ENCODE data around the gene FRMD3.
A peak's percentile ranks its signal among the peaks of the same experiment; 100 is the strongest.

FRMD3 gene

DNA sequence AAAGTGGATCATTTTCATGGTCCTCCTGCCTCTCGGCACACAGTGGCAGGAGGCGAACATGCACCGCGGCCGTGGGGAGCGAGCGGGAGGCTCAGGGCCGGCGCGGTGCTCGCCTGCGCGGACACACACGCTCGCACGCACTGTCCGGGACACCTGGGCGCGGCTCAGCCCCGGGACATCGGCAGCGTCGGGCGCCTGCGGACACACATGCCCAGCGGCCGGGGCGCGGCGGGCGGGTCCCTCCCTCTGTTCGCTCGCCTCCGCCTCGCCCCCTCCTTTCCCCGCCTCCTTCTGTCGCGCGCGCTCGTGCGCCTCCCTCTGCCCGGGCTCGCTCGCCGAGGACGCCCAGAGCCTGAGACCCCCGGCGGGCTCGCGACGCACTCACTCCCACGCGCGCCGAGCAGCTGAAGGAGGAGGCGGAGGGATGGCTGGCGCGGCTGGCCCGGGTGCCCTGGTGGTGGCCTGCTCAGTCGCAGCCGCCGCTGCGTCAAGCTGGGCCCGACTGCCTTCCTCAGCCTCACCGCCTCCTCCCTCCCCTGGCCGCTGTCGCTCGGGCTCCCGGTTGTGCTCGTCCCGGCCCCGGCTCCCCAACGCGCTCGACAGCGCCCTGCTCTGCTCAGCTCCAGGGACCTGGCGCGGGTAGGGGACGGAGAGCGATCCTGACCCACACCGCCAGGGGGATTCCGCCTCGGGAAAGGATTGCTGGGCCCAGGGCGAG is at the start of gene FRMD3:
Gene FRMD3, minus strand, starts transcription at position 230 of the 718 bp plus-strand sequence. Its CDS starts 170 bp downstream, at position 60.
- DNase-seq = peak; percentile 50

DNA sequence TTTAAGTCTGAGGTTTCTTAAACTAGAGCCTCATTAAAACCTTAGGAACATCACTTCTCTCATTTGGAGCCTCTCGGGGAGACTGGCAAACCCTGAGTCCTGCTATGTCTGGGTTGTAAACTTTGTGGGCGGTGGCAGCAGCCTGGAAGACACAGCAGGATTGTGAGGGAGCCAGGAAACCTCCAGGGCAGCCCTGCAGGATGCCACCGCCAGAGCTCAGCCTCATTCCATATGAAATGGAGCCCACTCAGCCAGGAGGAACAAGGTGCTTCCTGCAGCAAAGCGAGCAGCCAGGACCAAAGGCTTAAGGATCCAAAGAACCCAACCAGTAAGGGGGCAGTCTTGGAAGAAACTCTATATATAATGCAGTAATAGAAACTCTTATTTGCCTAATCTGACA is 46.8 kb upstream of the FRMD3 start:
- DNase-seq = no peak

DNA sequence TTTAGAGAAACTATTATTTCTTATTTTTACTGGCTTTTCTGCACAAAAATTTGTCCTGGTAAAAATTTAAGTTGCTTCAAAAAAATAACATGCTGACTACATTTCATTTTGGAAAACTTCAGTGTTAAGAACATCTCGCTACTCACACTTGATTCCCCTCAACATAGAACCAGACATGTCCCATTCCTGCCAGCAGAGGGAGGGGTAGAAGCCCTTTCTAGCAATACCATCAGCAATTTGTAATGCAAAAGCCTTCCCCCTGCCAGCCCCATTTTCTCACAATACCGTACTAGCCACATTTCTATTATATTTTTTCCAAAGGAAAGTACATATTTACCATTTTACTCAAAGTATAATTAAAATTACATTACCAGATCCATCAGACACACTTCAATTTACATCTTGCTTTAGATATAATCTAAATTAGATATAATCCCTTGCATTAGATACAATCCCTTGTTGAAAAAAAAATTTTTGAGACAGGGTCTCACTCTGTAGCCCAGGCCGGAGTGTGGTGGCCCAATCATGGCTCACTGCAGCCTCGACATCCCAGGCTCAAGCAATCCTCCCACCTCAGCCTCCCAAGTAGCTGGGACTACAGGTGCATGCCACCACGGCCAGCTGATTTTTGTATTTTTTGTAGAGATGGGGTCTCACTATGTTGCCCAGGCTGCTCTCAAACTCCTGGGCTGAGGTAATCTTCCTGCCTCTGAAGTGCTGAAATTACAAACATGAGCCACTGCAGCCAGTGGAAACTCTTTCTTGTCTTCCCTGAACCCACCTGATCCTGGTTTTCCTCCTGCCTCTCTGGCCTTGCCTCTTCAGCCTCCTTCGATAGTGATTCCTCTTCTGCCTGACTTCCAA is 45.2 kb upstream of the FRMD3 start:
- no peak for DNase-seq

DNA sequence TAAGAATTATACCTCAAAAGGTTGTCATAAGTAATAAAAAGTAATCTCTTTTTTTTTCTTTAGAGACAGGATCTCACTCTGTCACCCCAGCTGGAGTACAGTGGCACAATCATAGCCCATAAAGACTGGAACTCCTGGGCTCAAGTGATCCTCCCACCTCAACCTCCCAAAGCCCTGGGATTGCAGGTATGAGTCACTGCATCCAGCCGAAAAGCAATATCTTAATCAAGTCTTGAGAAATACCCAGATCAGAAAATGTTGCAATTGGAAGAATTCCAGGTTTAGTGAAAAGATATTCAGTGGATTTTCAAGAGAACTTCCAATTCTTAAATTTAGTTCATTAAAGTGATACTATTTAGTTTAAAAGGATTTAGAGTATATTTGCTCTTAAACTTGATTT is 43.8 kb upstream of the FRMD3 start:
- no peak for DNase-seq

DNA sequence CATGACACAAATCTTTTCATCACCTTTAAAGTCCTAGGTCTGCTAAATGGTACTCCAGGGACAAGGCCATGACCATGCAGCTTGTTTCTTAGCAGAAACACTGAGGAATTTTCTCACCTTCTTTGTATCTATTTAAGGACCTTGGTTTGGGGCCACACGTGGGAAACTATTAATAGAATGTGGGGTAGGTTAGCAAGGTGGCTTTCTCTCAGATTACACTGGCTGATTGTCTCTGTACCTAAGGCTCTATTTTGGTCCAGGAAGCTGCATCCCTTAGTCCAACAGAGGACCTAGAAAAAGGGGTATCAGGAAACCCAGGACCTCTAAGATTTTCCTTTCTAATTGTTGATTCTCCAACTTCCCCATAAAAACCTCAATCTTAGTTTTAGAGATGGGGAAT is 36.3 kb upstream of the FRMD3 start:
- DNase-seq = no peak

DNA sequence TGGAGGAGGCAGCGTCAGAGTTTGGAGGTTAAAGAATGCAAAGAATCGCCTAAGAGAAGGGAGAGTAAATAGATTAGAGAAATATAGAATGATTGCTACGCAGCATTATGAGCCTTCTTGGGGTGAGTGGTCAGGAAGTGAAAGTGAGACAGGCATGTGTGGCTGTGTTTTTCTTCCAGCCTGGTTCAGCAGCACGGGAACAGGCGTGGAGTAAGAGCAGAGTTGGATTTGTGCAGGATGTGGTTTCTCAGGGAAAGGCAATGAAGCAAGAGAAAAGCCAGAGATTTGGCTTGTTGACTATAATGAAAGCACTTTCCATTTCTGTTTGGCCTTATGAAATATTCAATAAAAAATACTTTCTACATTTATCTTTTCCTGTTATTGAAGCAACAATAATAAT is 34.3 kb upstream of the FRMD3 start:
- no peak for DNase-seq

DNA sequence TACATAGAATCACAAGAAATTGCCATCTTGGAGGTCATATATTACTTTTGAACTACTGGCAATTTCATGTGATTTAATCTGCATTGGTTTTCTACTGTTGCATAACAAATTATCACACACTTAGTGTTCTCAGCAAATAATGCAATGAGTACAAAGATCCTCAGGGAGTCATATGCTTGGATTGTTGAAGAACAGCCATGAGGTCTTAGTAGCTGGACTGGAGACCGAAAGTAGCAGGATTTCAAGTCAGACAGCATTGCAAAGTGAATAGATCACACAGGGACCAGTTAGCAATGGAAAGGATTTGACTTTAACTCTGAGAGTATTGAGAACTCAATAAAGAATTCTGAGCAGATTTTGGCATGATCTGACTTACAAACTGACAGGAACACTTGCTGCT is 32.2 kb upstream of the FRMD3 start:
- DNase-seq = no peak

DNA sequence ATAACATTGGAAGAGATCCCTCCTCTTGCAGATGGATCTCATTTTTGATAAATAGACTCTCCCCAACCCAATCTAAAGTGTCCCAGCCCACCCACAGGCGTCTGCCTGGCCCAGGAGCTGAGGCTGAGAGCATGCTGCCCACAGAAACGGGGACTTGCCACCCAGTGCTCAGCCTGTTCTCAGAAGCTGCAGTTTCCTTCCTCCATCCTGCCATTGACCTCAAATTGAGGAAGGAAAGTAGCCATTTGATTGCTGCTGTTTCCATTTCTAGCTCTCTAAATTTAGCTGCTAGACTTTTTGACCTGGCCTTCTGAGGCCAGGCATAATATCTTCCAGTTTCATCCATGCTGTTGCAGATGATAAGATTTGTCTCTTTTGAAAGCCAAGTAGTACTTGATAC is 31.1 kb upstream of the FRMD3 start:
- no peak for DNase-seq

DNA sequence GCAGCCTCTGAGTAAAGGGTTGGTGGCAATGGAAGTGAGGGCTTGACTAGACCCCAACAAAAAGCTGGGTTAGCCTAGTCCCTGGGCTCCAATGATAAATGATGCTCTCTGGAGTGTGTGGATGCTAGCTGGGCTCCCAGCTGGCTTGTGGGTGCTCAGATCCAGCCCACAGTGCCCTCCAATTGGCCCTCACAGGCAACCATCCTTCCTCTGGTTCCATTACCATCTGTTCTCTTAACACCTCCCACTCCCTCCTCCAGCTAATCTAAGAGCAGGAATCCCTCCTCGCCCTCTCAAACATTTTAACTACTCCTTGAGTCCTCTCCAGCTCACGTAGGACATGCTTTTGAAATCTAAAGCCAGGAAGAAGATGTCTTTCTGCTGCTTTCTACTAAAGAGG is 25.2 kb upstream of the FRMD3 start:
- DNase-seq = no peak

DNA sequence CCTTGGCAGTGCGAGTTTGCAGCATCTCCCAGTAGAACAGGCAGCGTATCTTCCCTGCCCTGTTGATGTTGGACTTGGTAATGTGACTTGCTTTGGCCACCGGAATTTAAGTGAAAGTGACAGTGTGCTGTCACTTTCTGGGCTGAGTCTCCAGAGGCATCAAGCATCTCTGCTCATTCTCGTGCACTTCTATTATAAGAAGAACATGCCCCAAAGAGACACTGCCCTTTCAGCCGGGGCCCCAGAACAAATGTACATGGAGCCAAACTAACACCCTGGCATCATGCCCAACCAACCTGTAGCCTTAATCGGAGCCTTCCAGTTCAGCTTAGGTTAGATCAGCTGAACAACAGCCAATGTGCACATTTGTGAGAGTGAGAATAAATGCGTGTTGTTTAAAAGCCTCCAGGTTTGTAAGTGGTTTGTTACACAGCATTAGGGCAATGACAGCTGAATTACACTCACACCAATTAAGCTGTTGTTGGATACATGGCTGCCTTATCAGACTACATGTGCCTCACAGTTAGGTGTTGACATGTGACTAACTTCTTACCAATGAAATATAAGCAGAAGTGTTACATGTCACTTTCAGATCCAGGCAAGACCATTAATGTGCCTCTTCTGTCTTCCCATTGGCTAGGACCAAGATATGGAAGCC is 22.1 kb upstream of the FRMD3 start:
- no peak for DNase-seq

DNA sequence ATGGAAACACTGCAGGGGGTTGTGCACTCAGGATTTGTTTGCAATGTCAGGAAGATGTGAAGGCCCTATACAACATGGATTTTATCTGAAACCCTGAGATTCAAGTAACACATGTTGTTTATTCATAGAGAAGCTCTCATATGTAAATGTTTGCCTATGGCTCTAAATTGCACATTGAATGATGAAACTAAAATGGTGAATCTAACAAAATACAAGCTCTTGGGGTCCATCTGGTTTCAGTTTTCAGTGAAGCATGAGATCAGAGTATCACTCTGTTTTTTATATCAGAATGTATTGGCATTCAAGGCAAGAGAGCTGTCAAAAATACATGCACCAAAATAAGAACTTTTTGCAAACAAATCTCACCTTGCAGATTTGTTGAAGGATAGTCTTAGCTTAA is 19.6 kb upstream of the FRMD3 start:
- no peak for DNase-seq

DNA sequence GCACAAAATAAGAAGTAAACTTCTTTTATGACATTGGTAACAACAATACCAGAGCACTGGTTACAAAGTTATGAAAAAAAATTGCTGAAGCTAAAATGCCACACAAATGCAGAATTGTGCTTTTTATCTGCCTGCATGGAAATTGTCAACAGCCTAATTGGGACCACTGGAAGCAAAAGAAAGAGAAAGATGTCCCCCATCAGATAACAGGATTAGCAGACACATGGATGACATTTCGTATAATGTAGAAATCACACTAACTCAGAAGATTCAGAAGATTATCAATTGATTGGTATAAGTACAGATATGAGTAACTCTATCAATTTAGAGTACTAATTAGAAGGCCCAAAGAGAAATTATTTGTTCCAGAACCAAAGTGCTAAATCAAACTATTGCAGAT is 19.1 kb upstream of the FRMD3 start:
- no peak for DNase-seq

DNA sequence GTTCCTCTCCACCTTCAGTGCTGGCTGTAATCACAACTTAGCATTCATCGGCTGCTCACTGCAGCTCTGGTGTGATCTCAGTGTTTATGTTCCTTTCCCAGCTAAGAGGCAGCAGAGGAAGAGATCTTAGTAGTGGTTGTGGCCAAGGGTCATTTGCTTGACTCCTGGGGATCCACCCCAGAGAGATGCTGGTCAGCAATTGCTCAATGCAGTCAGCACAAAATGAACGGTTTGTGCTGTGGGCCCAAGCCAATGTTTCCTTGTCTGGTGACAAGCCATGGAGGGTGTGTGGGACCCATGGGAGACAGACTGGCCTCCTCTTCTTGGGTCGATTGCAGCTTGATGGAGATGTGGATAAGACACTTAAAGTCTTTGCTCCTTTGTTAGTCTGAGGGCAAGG is 16.1 kb upstream of the FRMD3 start:
- DNase-seq = no peak

DNA sequence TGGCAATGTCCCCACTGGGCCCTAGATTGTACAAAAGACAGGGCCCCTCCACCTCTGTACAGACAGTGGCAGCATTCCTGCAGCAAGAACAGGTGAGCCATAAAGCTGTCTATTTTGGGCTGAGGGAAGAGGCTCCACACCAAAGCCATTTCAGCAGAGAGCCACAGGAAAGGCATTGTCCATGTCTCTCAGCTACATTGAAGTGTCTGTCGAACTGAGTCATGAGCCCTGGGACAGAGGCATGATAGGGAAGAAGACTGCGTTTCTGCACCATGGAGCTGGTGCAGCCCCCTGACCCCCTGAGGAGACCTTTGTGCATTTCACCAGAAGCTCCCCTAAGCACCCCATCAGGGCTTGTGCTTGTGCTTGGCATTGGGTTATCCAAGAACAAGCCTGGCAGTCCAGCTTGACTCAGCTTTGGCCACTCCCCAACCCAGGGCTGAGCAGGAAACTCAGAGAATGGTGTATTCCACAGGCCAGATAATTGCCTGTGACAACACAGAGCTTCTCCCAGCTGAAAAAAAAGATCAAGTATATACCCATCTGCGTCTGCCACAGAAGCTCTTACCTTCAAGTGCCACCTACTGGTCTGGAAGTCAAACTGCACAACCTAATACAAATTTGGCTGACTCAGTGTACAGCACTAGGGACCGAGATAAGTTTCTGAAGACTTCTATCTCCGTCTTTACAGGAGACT is 5.9 kb upstream of the FRMD3 start:
- DNase-seq = no peak

DNA sequence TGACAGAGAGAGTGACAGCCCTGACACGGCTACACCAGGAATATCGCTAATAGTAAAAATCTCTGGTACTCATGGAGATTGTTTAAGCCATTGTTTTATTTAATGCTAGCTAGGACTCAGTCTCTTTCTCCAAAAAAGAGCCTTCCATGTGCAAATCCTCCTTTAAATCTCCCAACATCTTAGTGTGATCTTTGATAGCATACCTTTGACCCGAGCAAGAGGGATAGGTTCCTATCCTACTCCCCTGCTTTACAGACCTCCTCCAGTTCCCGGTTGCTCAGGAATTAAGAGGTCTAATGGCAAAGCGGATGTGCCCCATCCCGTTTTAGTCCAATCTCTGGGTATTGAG is 663 bp upstream of the FRMD3 start:
- DNase-seq = no peak

DNA sequence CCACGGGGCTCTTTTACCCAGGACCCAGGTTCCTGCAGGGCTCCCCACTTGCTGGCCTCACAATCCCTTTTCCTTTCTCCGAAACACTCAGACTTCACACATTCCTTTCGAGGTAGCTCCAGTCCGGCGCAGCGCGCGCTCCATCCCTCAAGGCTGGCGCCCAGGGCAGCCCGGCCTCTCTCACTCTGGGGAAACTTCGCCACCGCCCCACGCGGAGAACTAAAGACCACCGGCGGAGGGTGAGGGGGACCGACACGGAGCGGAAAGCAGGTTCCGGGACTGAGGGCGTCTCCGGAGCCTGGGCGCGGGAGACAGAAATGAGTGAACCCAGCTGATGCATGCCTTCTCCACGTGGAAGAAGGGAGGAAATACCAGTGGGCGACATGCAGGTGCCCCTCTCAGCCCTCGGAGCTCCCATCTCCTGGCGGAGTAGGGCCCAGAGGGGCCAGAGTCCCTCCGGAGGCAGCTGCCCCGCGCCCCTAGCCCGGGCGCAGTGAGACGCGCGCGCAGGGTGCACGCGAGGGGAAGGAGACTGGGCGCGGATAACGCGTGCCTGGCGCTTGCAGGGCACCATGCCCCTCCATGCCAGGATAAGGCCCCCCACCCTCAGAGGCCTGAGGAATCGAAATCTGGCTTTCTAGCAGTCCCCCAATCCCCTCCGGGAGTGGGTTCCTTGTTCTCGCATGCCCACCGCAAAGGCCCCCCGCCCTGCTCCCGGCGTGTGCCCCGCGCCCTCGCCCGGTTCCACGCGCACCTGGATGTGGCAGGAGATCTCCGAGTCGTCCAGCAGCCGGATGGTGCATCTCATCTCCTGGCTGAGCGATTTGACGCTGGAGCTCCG is 650 bp downstream of the FRMD3 start:
- no peak for DNase-seq

DNA sequence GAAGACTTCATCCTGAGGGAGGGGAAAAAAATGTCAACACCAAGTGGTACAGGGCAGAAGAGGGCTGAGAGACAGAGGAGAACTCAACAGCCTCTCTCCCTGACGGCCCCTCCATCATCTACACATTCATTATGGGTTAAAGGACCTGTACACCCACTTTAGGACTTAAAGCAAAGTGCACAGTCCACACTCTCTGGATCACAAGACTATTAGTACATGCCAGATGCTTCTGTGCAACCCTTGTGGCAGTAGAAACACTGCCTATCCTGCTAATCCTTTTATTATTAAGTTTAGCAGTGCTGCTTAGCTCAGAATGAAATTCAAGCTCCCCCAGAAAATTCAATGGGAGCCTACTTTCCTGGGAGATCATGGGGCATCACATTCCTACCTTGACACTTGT is 1.9 kb downstream of the FRMD3 start:
- no peak for DNase-seq

DNA sequence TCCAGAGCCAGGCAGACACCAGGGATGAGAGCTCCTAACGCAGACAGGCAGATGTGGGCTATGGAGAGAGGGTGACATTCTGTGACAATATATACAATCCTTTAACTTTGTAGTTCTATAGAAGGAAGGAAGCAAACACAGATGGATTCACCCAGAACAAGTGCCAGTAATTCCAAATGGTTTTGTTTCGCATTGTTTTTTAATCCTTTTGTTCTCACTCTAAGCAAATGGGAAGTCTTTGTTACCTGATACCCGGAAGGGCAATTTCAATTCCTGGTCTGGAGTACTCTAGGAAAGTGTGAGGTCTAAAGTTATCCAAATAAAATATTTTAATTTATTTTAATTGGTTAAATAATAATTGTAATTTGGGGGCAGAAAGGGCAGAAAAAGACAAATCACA is 2.5 kb downstream of the FRMD3 start:
- no peak for DNase-seq

DNA sequence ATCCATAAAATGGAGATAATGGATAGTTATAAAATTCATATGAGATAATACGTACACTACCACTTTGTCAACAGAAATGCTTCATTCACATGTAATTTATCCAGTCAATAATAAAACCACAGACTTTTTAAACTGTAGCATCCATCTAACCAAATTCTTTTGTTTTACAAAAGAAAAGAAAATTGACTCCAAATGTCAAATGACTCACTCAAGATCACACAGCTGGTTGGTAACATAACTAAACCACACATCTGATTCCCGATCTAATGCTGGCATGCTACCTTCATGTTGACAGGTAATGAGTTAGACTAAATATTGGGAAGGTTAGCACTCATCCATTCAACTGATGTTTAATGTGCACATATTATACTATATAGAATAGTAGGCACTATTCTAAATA is 4.9 kb downstream of the FRMD3 start:
- no peak for DNase-seq

DNA sequence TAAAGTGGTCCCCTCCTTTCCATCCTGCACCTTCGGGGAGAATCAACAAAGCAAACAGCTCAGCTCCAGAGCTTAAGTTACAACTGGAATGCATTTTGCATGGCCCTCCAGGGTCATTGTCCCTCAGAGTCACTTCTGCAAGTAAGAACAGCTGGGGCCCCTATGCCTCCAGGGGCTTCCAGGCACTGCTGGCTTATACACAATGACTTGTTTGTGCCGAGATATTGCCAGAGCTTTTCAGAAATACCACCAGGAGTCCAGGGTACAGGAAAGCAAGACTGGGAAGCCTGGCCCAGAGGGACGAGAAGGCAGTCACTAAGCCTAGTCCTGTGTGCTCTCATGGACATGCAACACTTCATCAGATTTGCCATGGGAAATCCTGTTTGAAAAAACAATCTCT is 11.3 kb downstream of the FRMD3 start:
- no peak for DNase-seq

DNA sequence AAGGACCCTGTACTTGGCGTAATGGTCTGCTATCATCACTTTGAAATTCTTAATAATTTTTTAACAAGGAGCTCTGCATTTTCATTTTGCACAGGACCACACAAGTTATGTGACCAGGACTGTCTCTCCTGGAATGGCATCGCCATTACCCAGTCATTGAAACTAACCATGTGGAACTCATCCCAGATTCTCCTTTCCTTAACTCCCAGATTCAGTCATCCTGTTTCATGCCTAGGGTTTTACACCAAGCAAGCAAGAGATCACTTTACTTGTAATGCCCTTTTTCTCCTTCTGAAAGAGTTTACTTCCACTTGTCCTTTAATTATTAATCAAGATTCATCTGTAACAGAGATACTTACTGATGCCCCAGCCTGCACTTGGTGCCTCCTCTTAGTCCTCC is 12.0 kb downstream of the FRMD3 start:
- no peak for DNase-seq

DNA sequence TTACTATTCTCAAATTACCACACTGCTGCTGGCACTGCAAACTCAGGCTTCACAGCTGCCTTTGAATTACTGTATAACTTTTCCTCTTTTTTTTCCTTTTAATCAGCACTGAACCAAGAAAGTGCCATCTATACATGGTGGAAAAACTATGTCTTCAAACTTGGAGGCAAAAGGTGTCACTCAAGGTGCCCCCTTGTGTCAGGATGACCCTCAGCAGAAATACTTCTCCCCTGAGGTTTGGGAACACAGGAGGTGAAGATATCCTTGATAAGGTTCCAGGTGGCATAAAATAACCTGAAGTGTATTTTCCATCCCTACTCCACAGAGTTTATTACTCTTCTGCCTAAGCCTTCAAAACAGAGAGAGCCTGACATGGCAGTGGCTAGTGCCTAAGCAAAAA is 14.5 kb downstream of the FRMD3 start:
- no peak for DNase-seq

DNA sequence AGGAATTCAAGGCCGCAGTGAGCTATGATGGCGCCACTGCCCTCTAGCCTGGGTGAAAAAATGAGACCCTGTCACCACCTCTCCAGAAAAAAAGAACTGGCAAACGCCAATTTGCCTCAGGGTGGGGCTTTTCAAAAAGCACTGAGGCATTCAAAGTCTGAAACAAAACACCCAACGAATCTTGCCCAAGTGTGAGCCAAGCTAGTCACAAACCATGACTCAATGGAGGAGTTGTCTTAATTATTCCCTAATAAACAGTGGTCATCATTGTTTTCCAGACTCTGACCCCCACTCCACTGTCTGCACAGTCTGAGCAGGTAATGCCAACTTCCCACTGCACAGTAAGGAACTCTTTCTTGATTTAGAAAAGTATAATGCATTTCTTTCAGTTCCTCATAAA is 16.8 kb downstream of the FRMD3 start:
- DNase-seq = no peak
